Measurements from ENCODE around the gene GP1BA. TPM values are rescaled to one million over a fixed set of nuclear protein-coding genes. Genes with fewer than 3 reads are reported as not detected.
A peak's percentile ranks its signal among the peaks of the same experiment; 100 is the strongest.

Gene GP1BA
- total and polyA plus RNA-seq, 10 of the 15 experiments (the other 5 are each of a cell fraction or from before 2014, with no cell fraction given), result 0.04 to 0.67 (median 0.28) TPM; not detected in 1

DNA sequence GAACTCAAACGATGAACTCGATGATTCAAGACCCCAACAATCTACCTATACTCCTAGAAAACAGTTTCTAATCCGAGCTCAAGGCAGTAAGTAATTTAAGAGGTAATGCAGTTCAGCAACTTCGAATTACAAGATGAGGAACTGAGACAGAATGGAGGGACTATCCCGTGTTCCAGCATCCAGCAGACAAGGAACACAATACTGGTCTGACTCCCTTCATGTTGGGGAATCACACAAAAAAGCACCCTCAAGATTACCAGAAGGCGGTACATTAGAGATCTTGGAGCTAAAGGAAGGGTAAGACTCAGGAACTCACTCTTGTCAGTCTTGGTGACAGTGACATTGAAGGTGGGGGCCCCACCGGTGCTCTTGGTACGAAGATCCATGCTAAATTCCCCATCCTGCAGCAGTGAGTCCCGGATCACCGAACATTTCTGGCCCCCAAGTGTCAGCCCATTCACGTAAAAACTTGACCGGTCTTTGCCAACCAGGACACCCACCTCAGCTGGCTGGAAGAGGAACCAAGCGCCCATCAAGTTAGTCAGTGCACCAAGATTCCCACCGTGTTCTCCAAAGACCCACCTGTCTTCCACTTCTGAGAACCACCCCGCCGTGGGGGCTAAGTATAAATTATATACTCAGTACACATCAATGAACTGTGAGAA lies 14.4 kb downstream of the GP1BA start (continued):
- TF ChIP-seq, protein P1, sequence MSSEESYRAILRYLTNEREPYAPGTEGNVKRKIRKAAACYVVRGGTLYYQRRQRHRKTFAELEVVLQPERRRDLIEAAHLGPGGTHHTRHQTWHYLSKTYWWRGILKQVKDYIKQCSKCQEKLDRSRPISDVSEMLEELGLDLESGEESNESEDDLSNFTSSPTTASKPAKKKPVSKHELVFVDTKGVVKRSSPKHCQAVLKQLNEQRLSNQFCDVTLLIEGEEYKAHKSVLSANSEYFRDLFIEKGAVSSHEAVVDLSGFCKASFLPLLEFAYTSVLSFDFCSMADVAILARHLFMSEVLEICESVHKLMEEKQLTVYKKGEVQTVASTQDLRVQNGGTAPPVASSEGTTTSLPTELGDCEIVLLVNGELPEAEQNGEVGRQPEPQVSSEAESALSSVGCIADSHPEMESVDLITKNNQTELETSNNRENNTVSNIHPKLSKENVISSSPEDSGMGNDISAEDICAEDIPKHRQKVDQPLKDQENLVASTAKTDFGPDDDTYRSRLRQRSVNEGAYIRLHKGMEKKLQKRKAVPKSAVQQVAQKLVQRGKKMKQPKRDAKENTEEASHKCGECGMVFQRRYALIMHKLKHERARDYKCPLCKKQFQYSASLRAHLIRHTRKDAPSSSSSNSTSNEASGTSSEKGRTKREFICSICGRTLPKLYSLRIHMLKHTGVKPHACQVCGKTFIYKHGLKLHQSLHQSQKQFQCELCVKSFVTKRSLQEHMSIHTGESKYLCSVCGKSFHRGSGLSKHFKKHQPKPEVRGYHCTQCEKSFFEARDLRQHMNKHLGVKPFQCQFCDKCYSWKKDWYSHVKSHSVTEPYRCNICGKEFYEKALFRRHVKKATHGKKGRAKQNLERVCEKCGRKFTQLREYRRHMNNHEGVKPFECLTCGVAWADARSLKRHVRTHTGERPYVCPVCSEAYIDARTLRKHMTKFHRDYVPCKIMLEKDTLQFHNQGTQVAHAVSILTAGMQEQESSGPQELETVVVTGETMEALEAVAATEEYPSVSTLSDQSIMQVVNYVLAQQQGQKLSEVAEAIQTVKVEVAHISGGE (CRISPR knock-in tag; IDR thresholded peaks at IDR 0.05), result 0 out of 2 replicates have a peak, but pooled peaks have one; percentile 16
- TF ChIP-seq, protein P2, sequence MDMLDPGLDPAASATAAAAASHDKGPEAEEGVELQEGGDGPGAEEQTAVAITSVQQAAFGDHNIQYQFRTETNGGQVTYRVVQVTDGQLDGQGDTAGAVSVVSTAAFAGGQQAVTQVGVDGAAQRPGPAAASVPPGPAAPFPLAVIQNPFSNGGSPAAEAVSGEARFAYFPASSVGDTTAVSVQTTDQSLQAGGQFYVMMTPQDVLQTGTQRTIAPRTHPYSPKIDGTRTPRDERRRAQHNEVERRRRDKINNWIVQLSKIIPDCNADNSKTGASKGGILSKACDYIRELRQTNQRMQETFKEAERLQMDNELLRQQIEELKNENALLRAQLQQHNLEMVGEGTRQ (IDR thresholded peaks at IDR 0.05; ENCODE audit: borderline replicate concordance, low read depth, low read length), result no peak
- TF ChIP-seq TCF7 (IDR thresholded peaks at IDR 0.05; ENCODE audit: borderline replicate concordance) (no peak), SIN3A (IDR thresholded peaks at IDR 0.05; ENCODE audit: low read depth, low read length) (no peak), EED (IDR thresholded peaks at IDR 0.05; ENCODE audit: low read depth) (peak; percentile 73; the same call in 1 of the 2 replicates), ZNF207 (IDR thresholded peaks at IDR 0.05; ENCODE audit: borderline replicate concordance) (no peak), ETV6 (conservative IDR thresholded peaks at IDR 0.05 in 1 of 2, IDR thresholded peaks at IDR 0.05 in 1 of 2; ENCODE audit: borderline replicate concordance in 1 of 2, low read depth in 1 of 2) (no peak), ZNF384 (IDR thresholded peaks at IDR 0.05; ENCODE audit: borderline replicate concordance, low read depth, low read length) (no peak), BHLHE40 (IDR thresholded peaks at IDR 0.05; ENCODE audit: borderline replicate concordance in 1 of 2, low read depth in 2 of 2, low read length in 1 of 2) (no peak), JUND (IDR thresholded peaks at IDR 0.05; ENCODE audit: low read depth, low read length) (no peak), SUZ12 (IDR thresholded peaks at IDR 0.05; ENCODE audit: unreplicated experiment) (no peak), MTA3 (IDR thresholded peaks at IDR 0.05; ENCODE audit: borderline replicate concordance, low read length) (no peak), EZH2 (IDR thresholded peaks at IDR 0.05; ENCODE audit: borderline replicate concordance, control insufficient read depth, low read depth, low read length) (no peak), RB1 (IDR thresholded peaks at IDR 0.05; ENCODE audit: borderline replicate concordance) (no peak)
- TF ChIP-seq, protein P3, sequence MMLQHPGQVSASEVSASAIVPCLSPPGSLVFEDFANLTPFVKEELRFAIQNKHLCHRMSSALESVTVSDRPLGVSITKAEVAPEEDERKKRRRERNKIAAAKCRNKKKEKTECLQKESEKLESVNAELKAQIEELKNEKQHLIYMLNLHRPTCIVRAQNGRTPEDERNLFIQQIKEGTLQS (IDR thresholded peaks at IDR 0.05; ENCODE audit: borderline replicate concordance, extremely low read depth, low read depth, low read length), result no peak
- TF ChIP-seq, protein P4, sequence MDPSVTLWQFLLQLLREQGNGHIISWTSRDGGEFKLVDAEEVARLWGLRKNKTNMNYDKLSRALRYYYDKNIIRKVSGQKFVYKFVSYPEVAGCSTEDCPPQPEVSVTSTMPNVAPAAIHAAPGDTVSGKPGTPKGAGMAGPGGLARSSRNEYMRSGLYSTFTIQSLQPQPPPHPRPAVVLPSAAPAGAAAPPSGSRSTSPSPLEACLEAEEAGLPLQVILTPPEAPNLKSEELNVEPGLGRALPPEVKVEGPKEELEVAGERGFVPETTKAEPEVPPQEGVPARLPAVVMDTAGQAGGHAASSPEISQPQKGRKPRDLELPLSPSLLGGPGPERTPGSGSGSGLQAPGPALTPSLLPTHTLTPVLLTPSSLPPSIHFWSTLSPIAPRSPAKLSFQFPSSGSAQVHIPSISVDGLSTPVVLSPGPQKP (IDR thresholded peaks at IDR 0.05; ENCODE audit: low read depth, low read length), result no peak
- TF ChIP-seq, protein P5, sequence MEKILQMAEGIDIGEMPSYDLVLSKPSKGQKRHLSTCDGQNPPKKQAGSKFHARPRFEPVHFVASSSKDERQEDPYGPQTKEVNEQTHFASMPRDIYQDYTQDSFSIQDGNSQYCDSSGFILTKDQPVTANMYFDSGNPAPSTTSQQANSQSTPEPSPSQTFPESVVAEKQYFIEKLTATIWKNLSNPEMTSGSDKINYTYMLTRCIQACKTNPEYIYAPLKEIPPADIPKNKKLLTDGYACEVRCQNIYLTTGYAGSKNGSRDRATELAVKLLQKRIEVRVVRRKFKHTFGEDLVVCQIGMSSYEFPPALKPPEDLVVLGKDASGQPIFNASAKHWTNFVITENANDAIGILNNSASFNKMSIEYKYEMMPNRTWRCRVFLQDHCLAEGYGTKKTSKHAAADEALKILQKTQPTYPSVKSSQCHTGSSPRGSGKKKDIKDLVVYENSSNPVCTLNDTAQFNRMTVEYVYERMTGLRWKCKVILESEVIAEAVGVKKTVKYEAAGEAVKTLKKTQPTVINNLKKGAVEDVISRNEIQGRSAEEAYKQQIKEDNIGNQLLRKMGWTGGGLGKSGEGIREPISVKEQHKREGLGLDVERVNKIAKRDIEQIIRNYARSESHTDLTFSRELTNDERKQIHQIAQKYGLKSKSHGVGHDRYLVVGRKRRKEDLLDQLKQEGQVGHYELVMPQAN (conservative IDR thresholded peaks at IDR 0.05), result no peak
- TF ChIP-seq, protein P6, sequence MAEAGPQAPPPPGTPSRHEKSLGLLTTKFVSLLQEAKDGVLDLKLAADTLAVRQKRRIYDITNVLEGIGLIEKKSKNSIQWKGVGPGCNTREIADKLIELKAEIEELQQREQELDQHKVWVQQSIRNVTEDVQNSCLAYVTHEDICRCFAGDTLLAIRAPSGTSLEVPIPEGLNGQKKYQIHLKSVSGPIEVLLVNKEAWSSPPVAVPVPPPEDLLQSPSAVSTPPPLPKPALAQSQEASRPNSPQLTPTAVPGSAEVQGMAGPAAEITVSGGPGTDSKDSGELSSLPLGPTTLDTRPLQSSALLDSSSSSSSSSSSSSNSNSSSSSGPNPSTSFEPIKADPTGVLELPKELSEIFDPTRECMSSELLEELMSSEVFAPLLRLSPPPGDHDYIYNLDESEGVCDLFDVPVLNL (IDR thresholded peaks at IDR 0.05; ENCODE audit: low read depth, low read length), result no peak
- TF ChIP-seq, protein P7, sequence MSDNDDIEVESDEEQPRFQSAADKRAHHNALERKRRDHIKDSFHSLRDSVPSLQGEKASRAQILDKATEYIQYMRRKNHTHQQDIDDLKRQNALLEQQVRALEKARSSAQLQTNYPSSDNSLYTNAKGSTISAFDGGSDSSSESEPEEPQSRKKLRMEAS (IDR thresholded peaks at IDR 0.05; ENCODE audit: low read depth, low read length), result no peak
